Keratinocyte (primary cell): ENCODE results near the gene SBSN. TPM values are rescaled to one million over a fixed set of nuclear protein-coding genes. Genes with fewer than 3 reads are reported as not detected.
A peak's percentile ranks its signal among the peaks of the same experiment; 100 is the strongest.

ENCODE experiments used
- DNase-seq: peaks from one replicate; pipeline ENCODE4 v3.0.0-alpha.2; 2011; ENCODE audit warnings: low read depth, missing footprints, low spot score
- FAIRE-seq: peaks from 2 replicates; lab custom pipeline; 2011; peaks lifted over from hg19 to GRCh38; lab: Jason Lieb, UNC
- H2AFZ ChIP-seq: 2 replicates; pipeline ENCODE4 v1.6.0; 2012; ENCODE audit warnings: low read length, control low read depth, inconsistent platforms; ENCODE audit not compliant: control insufficient read depth
- H3K27ac ChIP-seq: 2 replicates; pipeline ENCODE4 v1.5.1; 2011; ENCODE audit warnings: low read length; ENCODE audit not compliant: control insufficient read depth, insufficient read depth
- H3K27me3 ChIP-seq: 3 replicates; pipeline ENCODE4 v1.6.0; 2011; ENCODE audit warnings: low read length; ENCODE audit not compliant: control insufficient read depth, insufficient read depth; ENCODE audit errors: extremely low read depth
- H3K36me3 ChIP-seq, 2 experiments: 2 replicates in 1 of 2; 3 replicates in 1 of 2; pipeline ENCODE4 v1.5.1; 2011; ENCODE audit warnings: low read length in 2 of 2, mild to moderate bottlenecking in 1 of 2; ENCODE audit not compliant: control insufficient read depth in 2 of 2, insufficient read depth in 2 of 2; ENCODE audit errors: extremely low read depth in 1 of 2
- H3K4me1 ChIP-seq: 3 replicates; pipeline ENCODE4 v1.5.1; 2011; ENCODE audit warnings: low read length; ENCODE audit not compliant: control insufficient read depth, insufficient read depth; ENCODE audit errors: extremely low read depth
- H3K4me2 ChIP-seq: 3 replicates; pipeline ENCODE4 v1.6.0; 2011; ENCODE audit warnings: low read depth, low read length; ENCODE audit not compliant: control insufficient read depth, insufficient read depth; ENCODE audit errors: extremely low read depth
- H3K4me3 ChIP-seq, 3 experiments: fragments of 200-600 bp in 1 of 3; sonication (generic) in 1 of 3; 2 replicates in 2 of 3; 3 replicates in 1 of 3; pipeline ENCODE4 v1.5.1; 2011 to 2016; ENCODE audit warnings: low read length in 3 of 3, mild to moderate bottlenecking in 3 of 3, control low read depth in 2 of 3, inconsistent platforms in 1 of 3, low read depth in 1 of 3, mixed read lengths in 1 of 3, mixed run types in 1 of 3, moderate library complexity in 1 of 3; ENCODE audit not compliant: control insufficient read depth in 2 of 3, insufficient read depth in 2 of 3; ENCODE audit errors: extremely low read depth in 1 of 3
- H3K79me2 ChIP-seq: 2 replicates; pipeline ENCODE4 v1.6.0; 2012; ENCODE audit warnings: low read length; ENCODE audit not compliant: control insufficient read depth, insufficient read depth
- H3K9ac ChIP-seq: 3 replicates; pipeline ENCODE4 v1.6.0; 2011; ENCODE audit warnings: low read length; ENCODE audit not compliant: control insufficient read depth, insufficient read depth; ENCODE audit errors: extremely low read depth
- H3K9me1 ChIP-seq: 3 replicates; pipeline ENCODE4 v1.6.0; 2011; ENCODE audit warnings: low read length; ENCODE audit not compliant: control insufficient read depth, insufficient read depth; ENCODE audit errors: extremely low read depth
- H3K9me3 ChIP-seq: 2 replicates; pipeline ENCODE4 v1.5.1; 2012; ENCODE audit warnings: low read depth, low read length; ENCODE audit not compliant: control insufficient read depth
- H4K20me1 ChIP-seq: 3 replicates; pipeline ENCODE4 v1.6.0; 2011; ENCODE audit warnings: low read length; ENCODE audit not compliant: control insufficient read depth, insufficient read depth; ENCODE audit errors: extremely low read depth
- CTCF ChIP-seq, 3 experiments: IDR thresholded peaks in 1 of 3; conservative IDR thresholded peaks in 1 of 3; optimal IDR thresholded peaks in 1 of 3; 2 replicates in 2 of 3; 3 replicates in 1 of 3; pipeline versions ENCODE3 to v1.5.1; 2011; ENCODE audit warnings: low read length in 3 of 3, mild to moderate bottlenecking in 3 of 3, moderate library complexity in 2 of 3, control low read depth in 1 of 3, inconsistent platforms in 1 of 3; ENCODE audit not compliant: insufficient read depth in 2 of 3; ENCODE audit errors: extremely low read depth in 1 of 3
- EZH2 ChIP-seq: IDR thresholded peaks from one replicate; pipeline ENCODE4 v1.6.1; 2012; ENCODE audit warnings: inconsistent platforms, mild to moderate bottlenecking, low read length, moderate library complexity
- dilution Hi-C: fragments of 300-500 bp; cut with MboI; formaldehyde crosslinking; loops from one replicate; pipeline ENCODE4 v1.7.0; 2020; ENCODE audit warnings: low sequenced_read_pairs; ENCODE audit not compliant: extremely low pct_ligation_motif_present
- polyA plus RNA-seq, 5 experiments: library from polyadenylated mRNA; depleted of rRNA in 3 of 5; stranded (reverse) in 3 of 5; stranded (forward) in 1 of 5; unstranded in 1 of 5; fragments of >200 nt; gene quantifications; 1 replicate in 1 of 5; 2 replicates in 3 of 5; 3 replicates in 1 of 5; pipeline versions ENCODE4 v1.2.1 to v1.2.3, GENCODE V29; 2011 to 2012; ENCODE audit warnings: missing spikeins in 2 of 5, low read depth in 1 of 5, low replicate concordance in 1 of 5

Gene SBSN
- polyA plus RNA-seq, 1 donor (not counting 4 experiments of a cell fraction or from before 2014, with no cell fraction given), result 49.0 TPM

- TF ChIP-seq CTCF (optimal IDR thresholded peaks at IDR 0.05 in 1 of 3, IDR thresholded peaks at IDR 0.05 in 1 of 3, conservative IDR thresholded peaks at IDR 0.05 in 1 of 3; ENCODE audit: extremely low read depth in 1 of 3, insufficient read depth in 2 of 3, low read length in 3 of 3) (no peak), EZH2 (no peak)
Observed at GRCh38 chr19:35549879-35550523, 21.9 kb upstream of the SBSN start.

GRCh38 chr19:35549174-35549788 lies 21.2 kb upstream of the SBSN start:
- Histone ChIP-seq H3K27me3 (no peaks in the 10 kb centered on the region), H3K79me2 (peaks cover 25% of the 10 kb centered on the region), H4K20me1 (no peaks in the 10 kb centered on the region), H3K9me3 (no peaks in the 10 kb centered on the region), H3K4me1 (peaks cover 13% of the 10 kb centered on the region), H3K9me1 (no peaks in the 10 kb centered on the region), H3K9ac (no peak overlapping the region), H2AFZ (no peak overlapping the region), H3K4me3 (no peak overlapping the region), H3K27ac (no peak overlapping the region), H3K36me3 (peaks cover 8 to 14% of the 10 kb centered on the region in 2 experiments), H3K4me2 (no peak overlapping the region)
- TF ChIP-seq EZH2, result no peak
- peak; percentile 73 to 82 (median 80) for TF ChIP-seq CTCF (optimal IDR thresholded peaks at IDR 0.05 in 1 of 3, IDR thresholded peaks at IDR 0.05 in 1 of 3, conservative IDR thresholded peaks at IDR 0.05 in 1 of 3; ENCODE audit: extremely low read depth in 1 of 3, insufficient read depth in 2 of 3, low read length in 3 of 3)
- FAIRE-seq (peak; percentile 57), DNase-seq (no peak)
- dilution Hi-C loops, result no loop called here

More at GRCh38 chr19:35549879-35550523, 21.9 kb upstream of the SBSN start:
- Histone ChIP-seq H3K9me3 (no peaks in the 10 kb centered on the region), H3K79me2 (peaks cover 17% of the 10 kb centered on the region), H3K9me1 (no peaks in the 10 kb centered on the region), H2AFZ (no peak overlapping the region), H3K4me1 (peaks cover 9% of the 10 kb centered on the region), H3K27me3 (no peaks in the 10 kb centered on the region), H3K9ac (no peak overlapping the region), H3K27ac (no peak overlapping the region), H4K20me1 (no peaks in the 10 kb centered on the region), H3K36me3 (peaks cover 8 to 14% of the 10 kb centered on the region in 2 experiments), H3K4me2 (no peak overlapping the region), H3K4me3 (no peak overlapping the region)
- FAIRE-seq (no peak), DNase-seq (no peak)
- dilution Hi-C loops, result no loop called here
